Measurements from ENCODE around the gene SASH1.
"Not testable (repeated sequence)": the region's sequence is repeated elsewhere in the genome, so short reads cannot be mapped to it uniquely, and the experiment has no call there.

SASH1 gene

GRCh38 chr6:148370176-148370575 lies 27.5 kb downstream of the SASH1 start:
- no peak for DNase-seq

- no peak for DNase-seq
Observed at GRCh38 chr6:148374040-148374774, 31.6 kb downstream of the SASH1 start.

- DNase-seq, result no peak
Observed at GRCh38 chr6:148375401-148375800, 32.8 kb downstream of the SASH1 start.

- DNase-seq, result no peak
Observed at GRCh38 chr6:148379481-148379880, 36.8 kb downstream of the SASH1 start.

- no peak for DNase-seq
Observed at GRCh38 chr6:148379966-148380713, 37.5 kb downstream of the SASH1 start.

- not testable (repeated sequence) for DNase-seq
Observed at GRCh38 chr6:148382051-148382450, 39.4 kb downstream of the SASH1 start.

- no peak for DNase-seq
Observed at GRCh38 chr6:148382861-148383260, 40.2 kb downstream of the SASH1 start.

GRCh38 chr6:148383658-148384368 lies 41.2 kb downstream of the SASH1 start:
- DNase-seq, result peak; percentile 15

- no peak for DNase-seq
Observed at GRCh38 chr6:148385379-148385778, 42.7 kb downstream of the SASH1 start.

- no peak for DNase-seq
Observed at GRCh38 chr6:148388521-148388920, 45.9 kb downstream of the SASH1 start.

GRCh38 chr6:148389086-148389485 lies 46.4 kb downstream of the SASH1 start:
- no peak for DNase-seq

GRCh38 chr6:148389917-148390316 lies 47.3 kb downstream of the SASH1 start:
- DNase-seq, result no peak

GRCh38 chr6:148392127-148392526 lies 49.5 kb downstream of the SASH1 start:
- DNase-seq, result not testable (repeated sequence)

GRCh38 chr6:148392671-148393070 lies 50.0 kb downstream of the SASH1 start:
- DNase-seq, result no peak

GRCh38 chr6:148395583-148396101 lies 53.0 kb downstream of the SASH1 start:
- no peak for DNase-seq

GRCh38 chr6:148396411-148396810 lies 53.8 kb downstream of the SASH1 start:
- DNase-seq, result no peak

- DNase-seq, result no peak
Observed at GRCh38 chr6:148396926-148397325, 54.3 kb downstream of the SASH1 start.

- no peak for DNase-seq
Observed at GRCh38 chr6:148398244-148398643, 55.6 kb downstream of the SASH1 start.

- DNase-seq, result no peak
Observed at GRCh38 chr6:148398678-148399077, 56.0 kb downstream of the SASH1 start.

- DNase-seq, result no peak
Observed at GRCh38 chr6:148401571-148401970, 58.9 kb downstream of the SASH1 start.

- DNase-seq, result no peak
Observed at GRCh38 chr6:148404456-148405054, 61.9 kb downstream of the SASH1 start.

- DNase-seq, result no peak
Observed at GRCh38 chr6:148405894-148406293, 63.3 kb downstream of the SASH1 start.

All from SIG-M5 (cell line).